GM19240 (cell line): ENCODE measurements around the gene CACNA1S.

Source experiments
- DNase-seq: peaks from one replicate; pipeline ENCODE4 v3.0.0; 2011; ENCODE audit warnings: low spot score; ENCODE audit not compliant: insufficient read length

Gene CACNA1S

DNA sequence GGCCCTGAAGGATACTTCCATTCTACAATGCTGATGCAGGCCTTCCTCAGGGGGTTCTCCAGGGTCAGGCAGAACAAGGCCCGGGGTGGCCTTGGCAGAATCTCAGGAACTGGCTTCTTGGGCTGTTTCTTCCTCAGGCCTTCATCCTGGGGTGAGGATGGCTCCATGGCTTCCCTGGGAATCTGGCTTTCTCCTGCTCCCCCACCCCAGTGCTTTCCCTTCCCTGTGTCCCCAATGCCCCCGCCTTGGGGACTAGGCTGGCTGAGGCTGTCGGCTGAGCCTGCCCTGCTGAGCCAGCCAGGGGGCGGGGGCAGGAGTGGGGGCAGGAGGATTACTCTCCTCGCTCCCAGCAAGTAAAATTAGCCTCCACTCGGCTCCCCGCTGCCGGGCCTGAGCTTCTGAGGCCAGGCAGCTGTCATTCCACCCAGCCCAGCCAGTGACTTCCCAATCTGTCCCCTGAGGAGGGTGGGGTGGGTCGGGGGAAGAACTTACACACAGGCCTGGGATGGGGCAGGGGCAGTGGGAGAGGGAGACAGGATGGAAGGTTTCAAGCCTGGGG lies at the start of gene CACNA1S:
Gene CACNA1S, minus strand, starts transcription at position 254 of the 559 bp plus-strand sequence. Its CDS starts 87 bp downstream, at position 167.
- DNase-seq: no peak

DNA sequence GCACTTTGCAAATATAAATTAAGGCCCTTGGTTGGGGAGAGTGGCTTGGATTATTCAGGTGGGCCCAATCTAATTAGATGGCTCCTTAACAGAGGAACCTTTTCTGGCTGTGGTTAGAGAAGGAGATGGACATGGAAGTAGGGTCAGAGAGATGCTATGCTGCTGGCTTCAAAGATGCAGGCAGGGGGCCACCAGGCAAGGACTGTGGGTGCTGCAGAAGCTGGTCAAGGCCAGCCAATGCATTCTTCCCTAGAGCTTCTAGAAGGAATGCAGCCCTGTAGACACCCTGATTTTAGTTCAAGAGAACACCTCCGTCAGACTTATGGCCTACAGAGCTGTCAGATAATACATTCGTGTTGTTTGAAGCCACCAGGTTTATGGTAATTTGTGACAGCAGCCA lies 45.7 kb upstream of the CACNA1S start:
- DNase-seq: no peak

DNA sequence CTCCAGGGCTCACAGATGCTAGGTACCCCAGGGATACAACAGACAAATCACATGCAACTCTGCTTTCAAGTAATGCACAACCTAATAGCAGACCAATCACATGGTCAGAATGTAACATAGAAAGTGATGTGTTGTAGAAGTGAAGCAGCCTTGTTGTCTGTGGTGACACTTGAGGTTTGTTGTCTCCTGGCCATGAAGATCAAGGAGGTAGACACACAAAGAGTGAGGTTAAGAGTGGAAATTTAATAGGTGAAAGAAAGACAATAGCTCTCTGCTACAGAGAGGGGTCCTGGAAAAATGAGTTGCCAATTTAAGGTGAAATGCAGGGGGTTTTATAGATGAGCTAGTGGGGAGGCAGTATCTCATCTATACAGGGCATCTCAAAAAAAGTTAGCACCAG lies 44.6 kb upstream of the CACNA1S start:
- DNase-seq: no peak

DNA sequence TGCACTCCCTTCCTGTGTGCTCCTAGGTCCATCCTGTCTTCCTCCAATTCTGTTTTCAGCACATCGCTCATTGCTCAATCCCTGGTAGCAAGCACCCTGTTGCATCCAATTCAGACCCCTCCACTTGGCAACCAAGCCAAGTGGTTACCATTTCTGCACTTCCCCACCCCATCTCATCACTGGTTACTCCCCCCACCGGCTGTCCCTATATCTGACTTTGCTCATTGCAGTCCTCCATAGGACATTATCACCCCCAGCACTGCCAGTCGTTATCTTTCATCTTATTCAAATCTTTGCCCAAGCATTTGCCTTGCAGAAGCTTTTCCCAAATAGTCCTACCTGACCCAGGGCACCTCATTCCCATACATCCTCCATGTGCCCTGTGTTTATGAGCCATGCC lies 44.1 kb upstream of the CACNA1S start:
- no peak for DNase-seq

DNA sequence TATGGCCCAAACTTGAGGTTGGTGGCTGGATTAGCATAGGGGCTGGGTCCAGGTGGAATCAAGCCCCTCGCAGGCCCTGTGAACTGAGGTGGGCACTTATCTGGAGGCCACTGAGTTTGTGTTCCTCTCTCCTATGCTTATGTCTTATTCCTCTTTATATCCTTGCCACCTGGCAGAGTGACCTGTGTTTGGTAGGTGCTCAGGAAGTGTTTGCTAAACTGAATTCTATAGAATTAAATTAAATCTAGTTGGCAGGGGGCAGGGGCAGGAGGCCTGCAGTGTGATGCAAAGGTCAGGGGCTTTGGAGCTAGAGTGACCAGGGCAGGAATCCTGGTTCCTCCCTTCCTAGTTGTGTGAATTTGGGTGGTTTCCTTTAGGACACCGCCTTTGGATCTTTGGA lies 43.1 kb upstream of the CACNA1S start:
- DNase-seq: no peak

DNA sequence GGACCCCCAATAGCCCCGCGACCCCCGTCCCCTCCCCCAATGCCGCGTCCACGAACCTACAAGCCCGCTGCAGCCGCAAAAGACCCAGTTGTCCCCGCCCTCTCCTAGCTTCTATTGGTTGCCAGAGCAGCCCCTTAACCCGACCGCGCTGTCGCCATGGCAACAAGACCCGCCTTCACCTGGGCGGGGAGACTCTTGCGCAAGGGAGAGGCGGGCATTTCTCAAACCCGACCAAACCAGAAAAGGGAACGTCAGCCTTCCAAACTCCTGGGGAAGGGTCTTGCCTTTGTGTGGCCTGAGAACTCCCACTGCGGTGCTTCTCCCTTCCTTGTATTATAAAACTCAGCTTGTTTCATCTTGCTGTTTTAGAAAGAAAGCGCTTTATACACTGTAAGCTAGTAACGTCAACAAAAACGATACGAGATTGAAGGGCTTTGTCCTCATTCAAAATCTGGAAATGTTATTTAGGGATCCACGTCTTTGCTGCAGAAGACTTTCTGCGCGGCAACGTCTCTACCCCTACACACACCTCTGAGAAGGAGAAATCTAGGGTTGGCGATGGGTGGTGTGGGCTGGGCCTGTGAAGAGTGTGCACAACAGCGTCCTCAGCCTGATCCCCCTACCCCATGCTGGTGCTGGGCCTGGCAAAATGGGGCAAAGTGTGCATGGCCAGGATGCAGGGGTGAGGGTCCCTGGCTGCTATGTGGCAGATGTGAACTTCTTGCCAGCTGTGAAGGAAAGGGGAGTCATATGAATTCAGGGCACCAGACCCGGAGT lies 42.4 kb upstream of the CACNA1S start, which contains the start of gene TMEM9:
Gene TMEM9, minus strand, starts transcription at position 86 of the 777 bp plus-strand sequence. CDS start 551 bp downstream, outside the sequence.
- peak; percentile 96 for DNase-seq

DNA sequence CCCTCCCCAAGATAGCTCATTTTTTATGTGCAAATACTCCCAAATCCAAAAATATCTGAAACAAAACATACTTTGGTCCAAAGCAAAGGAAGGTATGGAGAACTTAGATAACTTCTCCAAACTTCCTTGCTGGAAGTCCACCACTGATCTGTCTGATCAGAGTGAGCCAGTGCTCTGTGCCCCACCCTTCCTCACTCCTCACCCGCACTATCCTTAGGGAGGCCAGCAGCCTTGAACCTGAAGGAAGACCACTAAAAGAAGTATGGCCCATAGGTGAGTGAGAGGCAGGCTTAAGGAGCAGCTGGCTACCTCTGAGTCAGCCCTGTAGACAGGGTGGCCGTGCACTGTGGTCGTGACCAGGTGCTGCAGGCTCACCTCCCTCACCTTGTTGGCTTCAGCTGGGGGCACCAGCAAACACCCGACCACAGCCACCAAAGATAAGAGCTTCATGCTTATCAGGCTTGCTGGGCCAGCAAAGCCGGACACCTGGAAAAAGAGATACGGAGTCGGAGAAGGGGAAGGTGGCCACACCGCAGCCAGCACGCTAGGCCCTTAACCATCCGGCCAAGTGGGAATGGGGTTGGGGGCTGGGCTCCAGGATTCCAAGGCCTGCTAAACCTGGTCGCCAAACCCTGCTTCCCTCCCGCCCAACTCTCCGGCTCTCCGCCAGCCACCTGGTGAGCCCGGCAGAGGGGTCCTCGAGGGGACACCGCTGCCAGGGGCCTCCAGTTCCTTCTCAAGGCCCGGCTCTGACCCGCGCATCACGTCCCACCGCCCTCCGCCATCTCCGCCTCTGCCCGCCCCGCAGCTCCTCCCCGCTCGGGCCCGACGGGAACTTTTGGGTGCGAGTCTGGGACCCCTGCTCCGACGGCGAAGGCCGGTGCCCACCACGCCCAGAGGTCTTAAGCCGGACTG lies 41.5 kb upstream of the CACNA1S start:
- DNase-seq: peak; percentile 76

GRCh38 chr1:201149400-201149799 lies 37.2 kb upstream of the CACNA1S start:
- peak; percentile 52 for DNase-seq

DNA sequence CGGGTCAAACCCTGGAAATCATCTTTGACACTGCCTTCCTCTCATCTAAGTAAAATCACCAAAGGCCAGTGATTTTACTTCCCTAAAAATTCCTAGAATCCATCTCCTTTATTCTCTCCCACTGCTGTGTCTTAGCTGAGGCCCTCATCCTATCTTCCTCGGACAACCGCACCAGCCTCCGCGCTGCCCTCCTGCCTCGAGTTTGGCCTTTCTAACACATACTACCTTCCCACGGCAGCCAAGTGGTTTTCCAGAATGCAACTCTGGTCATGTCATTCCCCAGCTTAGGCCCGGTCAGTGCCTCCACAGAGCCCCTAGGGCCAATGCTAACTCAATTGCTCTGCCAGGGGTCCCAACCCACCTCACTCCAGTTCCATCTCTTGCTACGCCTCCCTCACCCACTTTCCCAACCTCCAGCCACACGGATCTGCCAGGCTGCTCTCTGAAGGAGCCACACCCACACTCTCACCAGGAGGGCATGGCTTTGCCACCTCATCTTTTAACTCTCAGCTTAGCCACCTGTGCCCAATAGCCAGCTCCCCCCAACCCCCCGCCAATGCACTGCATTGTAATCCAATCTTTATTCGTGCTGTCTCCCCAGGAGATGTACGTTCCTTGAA lies 35.3 kb upstream of the CACNA1S start:
- no peak for DNase-seq

DNA sequence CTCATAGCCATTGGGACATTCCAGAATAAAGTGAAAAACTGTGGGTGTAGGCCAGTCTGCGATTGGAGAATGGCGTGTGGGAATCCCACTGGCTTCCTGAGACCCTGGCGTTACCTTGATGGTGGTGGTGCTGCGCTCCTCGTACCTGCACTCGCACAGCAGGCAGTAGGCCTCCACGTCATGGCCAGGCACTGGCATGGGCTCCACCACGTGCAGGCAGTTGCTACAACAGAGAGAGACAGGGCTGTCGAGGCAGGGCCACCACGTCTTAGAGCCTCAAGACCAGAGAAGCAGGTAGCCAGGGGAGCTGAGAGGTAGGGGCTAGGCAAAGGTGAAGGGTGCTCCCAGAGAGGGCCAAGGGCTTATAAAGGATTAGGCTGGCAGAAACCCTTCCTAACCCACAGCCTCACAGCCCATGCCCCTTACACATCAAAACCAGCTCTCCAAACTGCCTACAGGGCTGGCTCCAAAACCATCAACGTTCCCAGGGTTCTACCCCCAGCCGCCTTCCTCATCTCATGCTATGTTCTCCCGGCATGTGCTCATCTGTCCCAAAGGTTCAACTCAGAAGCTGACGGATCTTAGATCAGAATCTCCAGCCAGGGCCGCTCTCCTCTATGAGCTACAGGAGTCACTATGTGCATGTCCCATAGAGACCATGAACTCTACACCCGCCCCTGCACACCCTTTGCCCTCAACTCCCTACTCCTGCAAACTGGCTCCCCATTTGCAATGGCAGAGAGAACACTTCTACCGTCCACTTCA lies 34.6 kb upstream of the CACNA1S start:
- DNase-seq: no peak

GRCh38 chr1:201145816-201146215 lies 33.6 kb upstream of the CACNA1S start:
- DNase-seq: no peak

DNA sequence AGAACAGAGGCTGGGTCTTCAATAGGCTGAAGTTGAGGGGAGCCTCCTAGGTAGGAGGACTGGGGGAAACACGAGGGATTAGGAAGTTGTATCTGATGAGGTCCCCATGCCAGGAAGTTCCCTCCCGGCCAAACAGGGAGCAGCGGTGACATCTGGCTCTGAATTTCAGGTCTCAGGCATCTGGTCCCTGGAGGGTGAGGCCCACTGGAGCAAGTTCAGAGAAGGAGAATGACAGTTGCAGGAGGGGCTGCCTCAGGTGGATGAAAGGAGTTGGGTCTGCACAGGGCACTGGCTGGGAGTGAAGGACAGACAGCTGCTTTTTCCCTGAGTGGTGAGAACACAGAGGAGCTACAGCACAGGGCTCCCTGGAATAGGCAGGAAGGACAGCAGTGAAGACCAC lies 32.9 kb upstream of the CACNA1S start:
- no peak for DNase-seq

DNA sequence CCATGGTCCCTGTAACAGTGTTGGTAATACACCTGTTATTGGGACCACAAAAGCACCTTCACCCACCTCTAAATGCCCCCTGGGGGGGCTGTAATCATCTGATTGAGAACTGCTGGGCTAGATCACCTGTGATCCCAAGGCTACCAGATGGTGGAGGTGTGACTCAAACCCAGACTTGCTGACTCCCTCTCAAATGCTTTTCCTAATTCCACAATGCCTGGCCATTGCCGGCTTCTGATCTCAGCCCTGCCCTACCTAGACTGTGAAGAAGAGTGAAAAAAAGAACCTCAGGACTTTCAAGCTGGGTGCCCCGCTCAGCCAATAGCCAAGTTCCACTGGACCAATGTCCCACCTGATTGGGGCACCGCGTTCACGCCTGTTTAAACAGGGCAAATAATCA lies 32.5 kb upstream of the CACNA1S start:
- DNase-seq: no peak

GRCh38 chr1:201143726-201144635 lies 31.8 kb upstream of the CACNA1S start:
- DNase-seq: no peak

DNA sequence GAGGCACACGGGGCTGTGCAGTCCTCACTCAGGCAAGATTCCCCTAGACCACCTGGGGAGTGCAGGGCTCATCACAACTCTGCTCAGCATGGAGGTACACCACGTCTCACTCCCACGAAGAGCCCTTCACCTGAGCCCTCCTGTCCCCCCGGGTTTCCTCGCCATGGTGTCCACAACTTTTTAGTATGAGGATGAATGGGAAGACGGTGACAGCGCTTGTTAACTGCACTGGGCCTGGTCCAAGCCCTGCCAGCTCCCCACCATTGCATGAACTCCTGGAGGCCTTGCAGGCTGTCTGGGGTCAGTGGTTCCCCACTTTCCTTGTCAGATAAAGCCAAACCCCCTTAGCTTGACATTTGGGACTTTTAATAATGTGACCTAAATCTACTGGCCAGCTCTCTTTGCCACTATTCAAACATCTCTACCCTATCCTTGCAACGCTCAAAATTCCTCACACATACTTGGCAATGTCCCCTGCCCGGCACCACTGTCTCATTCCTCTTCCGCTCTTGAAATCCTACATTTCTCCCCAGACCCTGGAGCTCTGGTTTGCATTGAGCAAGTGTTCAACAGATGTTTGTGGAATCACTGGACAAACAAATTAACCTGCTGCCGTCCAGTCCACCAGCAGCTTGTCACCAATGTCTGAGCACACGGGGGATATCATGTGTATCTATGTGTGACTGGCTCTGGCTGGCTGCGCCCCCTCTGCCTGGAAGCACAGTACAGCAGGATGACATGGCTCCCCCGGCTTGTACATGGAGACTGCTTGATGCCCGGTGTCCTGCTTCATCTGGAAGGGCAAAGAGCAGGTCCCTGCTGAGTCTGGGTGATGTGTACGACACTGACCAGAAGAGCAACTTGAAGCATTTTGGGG lies 30.9 kb upstream of the CACNA1S start:
- no peak for DNase-seq

- no peak for DNase-seq
These were observed 30.0 kb upstream of the CACNA1S start for GRCh38 chr1:201142011-201142848.

DNA sequence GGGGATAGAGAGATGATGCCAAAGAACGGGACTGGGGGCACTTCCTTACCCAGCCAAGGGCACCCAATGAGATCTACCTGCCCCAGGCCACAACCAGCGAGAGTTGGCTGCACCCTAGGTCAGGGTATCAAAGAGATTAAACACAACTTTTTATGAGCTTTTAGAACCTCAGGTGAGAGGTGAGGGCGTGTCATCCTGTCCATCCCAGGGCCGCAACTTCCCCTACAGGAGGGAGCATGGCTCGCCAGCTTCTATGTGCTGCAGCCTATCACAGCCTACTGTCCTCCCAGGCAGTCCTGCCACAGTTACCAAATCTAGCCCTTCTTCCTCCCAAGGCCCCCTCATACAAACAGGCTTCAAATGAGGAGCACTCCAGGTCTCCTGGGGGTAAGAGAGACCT lies 29.2 kb upstream of the CACNA1S start:
- no peak for DNase-seq

GRCh38 chr1:201140941-201141260 lies 28.7 kb upstream of the CACNA1S start:
- DNase-seq: no peak
